SK-N-SH (cell line): ENCODE results near the gene BBLN. TPM values are rescaled to one million over a fixed set of nuclear protein-coding genes. Genes with fewer than 3 reads are reported as not detected.

Source experiments
- CTCF ChIA-PET: fragments of 300-600, 350-600 bp; formaldehyde crosslinking; extraction: SDS; loops from one replicate; lab custom pipeline; 2021; lab: Yijun Ruan, JAX
- POLR2A ChIA-PET: fragments of 350-600 bp; sonication (Branson Sonifier 250); formaldehyde crosslinking; extraction: SDS; loops from one replicate; lab custom pipeline; 2020; ENCODE audit warnings: antibody characterized with exemption, inconsistent platforms; lab: Yijun Ruan, JAX
- DNase-seq: peaks from one replicate; pipeline ENCODE4 v3.0.0; 2012
- H2AFZ ChIP-seq: fragments of 200-600 bp; sonication (generic); 2 replicates; pipeline ENCODE4 v1.8.1; 2016; ENCODE audit warnings: antibody characterized with exemption, mild to moderate bottlenecking, low read depth
- H3F3A ChIP-seq: fragments of 200-600 bp; sonication (generic); replicated peaks from 2 replicates; pipeline ENCODE3; 2016; ENCODE audit warnings: antibody characterized with exemption, mild to moderate bottlenecking; ENCODE audit not compliant: insufficient read depth
- H3K27ac ChIP-seq, 2 experiments: fragments of 200-500 bp in 1 of 2; fragments of 200-600 bp in 1 of 2; sonication (Bioruptor generic) in 1 of 2; sonication (generic), shearing (Covaris generic) in 1 of 2; 2 replicates each; pipeline versions ENCODE4 v1.5.1 to v1.6.1; 2014 to 2016; ENCODE audit warnings: low read depth in 2 of 2, inconsistent platforms in 1 of 2, low read length in 1 of 2, mild to moderate bottlenecking in 1 of 2, mixed read lengths in 1 of 2
- H3K27me3 ChIP-seq: fragments of 200-600 bp; sonication (generic), shearing (Covaris generic); 2 replicates; pipeline ENCODE4 v1.6.1; 2016; ENCODE audit warnings: mixed run types; ENCODE audit not compliant: insufficient read depth
- H3K36me3 ChIP-seq, 2 experiments: fragments of 200-500 bp in 1 of 2; fragments of 200-600 bp in 1 of 2; sonication (Bioruptor generic) in 1 of 2; sonication (generic) in 1 of 2; replicated peaks in 1 of 2; 2 replicates each; pipeline versions ENCODE3 to v1.5.1; 2014 to 2016; ENCODE audit warnings: low read length in 1 of 2, mild to moderate bottlenecking in 1 of 2; ENCODE audit not compliant: insufficient read depth in 2 of 2, control insufficient read depth in 1 of 2
- H3K4me1 ChIP-seq, 2 experiments: fragments of 200-500 bp in 1 of 2; fragments of 200-600 bp in 1 of 2; sonication (Bioruptor generic) in 1 of 2; sonication (generic), shearing (Covaris generic) in 1 of 2; 2 replicates each; pipeline versions ENCODE4 v1.5.1 to v1.6.1; 2014 to 2016; ENCODE audit warnings: low read depth in 1 of 2, low read length in 1 of 2, mixed run types in 1 of 2; ENCODE audit not compliant: insufficient read depth in 2 of 2, control insufficient read depth in 1 of 2
- H3K4me2 ChIP-seq: fragments of 200-600 bp; sonication (generic), shearing (Covaris generic); 2 replicates; pipeline ENCODE4 v1.6.1; 2017; ENCODE audit warnings: mixed run types
- H3K4me3 ChIP-seq, 2 experiments: fragments of 200-500 bp in 1 of 2; fragments of 200-600 bp in 1 of 2; sonication (Bioruptor generic) in 1 of 2; sonication (generic), shearing (Covaris generic) in 1 of 2; 2 replicates each; pipeline versions ENCODE4 v1.5.1 to v1.8.1; 2014 to 2016; ENCODE audit warnings: low read depth in 2 of 2, inconsistent platforms in 1 of 2, low read length in 1 of 2, mild to moderate bottlenecking in 1 of 2, mixed read lengths in 1 of 2, moderate library complexity in 1 of 2
- H3K79me2 ChIP-seq: fragments of 200-600 bp; sonication (generic); 2 replicates; pipeline ENCODE4 v1.8.1; 2017; ENCODE audit warnings: mild to moderate bottlenecking; ENCODE audit not compliant: insufficient read depth
- H3K9ac ChIP-seq: fragments of 200-600 bp; sonication (generic); 2 replicates; pipeline ENCODE4 v1.6.1; 2017; ENCODE audit warnings: mixed run types
- H3K9me2 ChIP-seq: fragments of 200-600 bp; sonication (generic); 2 replicates; pipeline ENCODE4 v1.6.1; 2017; ENCODE audit warnings: mixed run types
- H3K9me3 ChIP-seq: fragments of 200-600 bp; sonication (generic); 2 replicates; pipeline ENCODE4 v1.6.1; 2017; ENCODE audit warnings: mixed run types, mild to moderate bottlenecking, moderate library complexity
- H4K20me1 ChIP-seq: fragments of 200-600 bp; sonication (generic); 2 replicates; pipeline ENCODE4 v1.6.1; 2017; ENCODE audit warnings: mild to moderate bottlenecking, mixed run types; ENCODE audit not compliant: insufficient read depth
- EP300 ChIP-seq, 2 experiments: IDR thresholded peaks; 2 replicates each; pipeline versions ENCODE4 v1.4.0 to v1.6.1; 2012; ENCODE audit warnings: borderline replicate concordance in 1 of 2, low read depth in 1 of 2, low read length in 1 of 2
- GABPA ChIP-seq: IDR thresholded peaks from 2 replicates; pipeline ENCODE4 v1.4.0; 2012; ENCODE audit warnings: low read depth, mild to moderate bottlenecking
- NRF1 ChIP-seq: IDR thresholded peaks from 2 replicates; pipeline ENCODE4 v1.6.1; 2012; ENCODE audit warnings: low read depth, mild to moderate bottlenecking, low read length
- RFX5 ChIP-seq: IDR thresholded peaks from 2 replicates; pipeline ENCODE4 v1.6.1; 2012; ENCODE audit warnings: mild to moderate bottlenecking, improper control_type of control experiment, low read length
- WGBS: methylation state at CpG from one replicate; pipeline ENCODE4 v1.1.6; 2017; ENCODE audit warnings: low lambda C conversion rate; 5-methylcytosine and 5-hydroxymethylcytosine counted together
- polyA plus RNA-seq, 3 experiments: library from polyadenylated mRNA; depleted of rRNA; stranded (reverse); fragments of >200 nt; gene quantifications; 2 replicates each; pipeline ENCODE4 v1.2.3, GENCODE V29; 2012
- TF ChIP-seq, protein P1 (sequence below): IDR thresholded peaks from 2 replicates; pipeline ENCODE4 v1.6.1; 2012; ENCODE audit warnings: mild to moderate bottlenecking, low read depth, low read length, moderate library complexity
- TF ChIP-seq, protein P2 (sequence below): fragments of 150-350 bp; IDR thresholded peaks from 2 replicates; pipeline ENCODE4 v1.6.1; 2016; ENCODE audit warnings: mild to moderate bottlenecking, low read depth, low read length
- TF ChIP-seq, protein P3 (sequence below): fragments of 150-350 bp; IDR thresholded peaks from 2 replicates; pipeline ENCODE4 v1.6.1; 2017; ENCODE audit warnings: antibody characterized with exemption, low read length, low read depth, borderline replicate concordance
- TF ChIP-seq, protein P4 (sequence below): fragments of 200-600 bp; sonication (generic); IDR thresholded peaks from 2 replicates; pipeline ENCODE4 v1.6.1; 2017; ENCODE audit warnings: antibody characterized with exemption, mild to moderate bottlenecking, moderate library complexity
- TF ChIP-seq, protein P5 (sequence below): IDR thresholded peaks from 2 replicates; pipeline ENCODE4 v1.4.0; 2012; ENCODE audit warnings: low read depth, borderline replicate concordance

BBLN gene
- polyA plus RNA-seq, 1 of the 3 experiments (the other 2 are of a cell fraction) = 109 TPM

DNA sequence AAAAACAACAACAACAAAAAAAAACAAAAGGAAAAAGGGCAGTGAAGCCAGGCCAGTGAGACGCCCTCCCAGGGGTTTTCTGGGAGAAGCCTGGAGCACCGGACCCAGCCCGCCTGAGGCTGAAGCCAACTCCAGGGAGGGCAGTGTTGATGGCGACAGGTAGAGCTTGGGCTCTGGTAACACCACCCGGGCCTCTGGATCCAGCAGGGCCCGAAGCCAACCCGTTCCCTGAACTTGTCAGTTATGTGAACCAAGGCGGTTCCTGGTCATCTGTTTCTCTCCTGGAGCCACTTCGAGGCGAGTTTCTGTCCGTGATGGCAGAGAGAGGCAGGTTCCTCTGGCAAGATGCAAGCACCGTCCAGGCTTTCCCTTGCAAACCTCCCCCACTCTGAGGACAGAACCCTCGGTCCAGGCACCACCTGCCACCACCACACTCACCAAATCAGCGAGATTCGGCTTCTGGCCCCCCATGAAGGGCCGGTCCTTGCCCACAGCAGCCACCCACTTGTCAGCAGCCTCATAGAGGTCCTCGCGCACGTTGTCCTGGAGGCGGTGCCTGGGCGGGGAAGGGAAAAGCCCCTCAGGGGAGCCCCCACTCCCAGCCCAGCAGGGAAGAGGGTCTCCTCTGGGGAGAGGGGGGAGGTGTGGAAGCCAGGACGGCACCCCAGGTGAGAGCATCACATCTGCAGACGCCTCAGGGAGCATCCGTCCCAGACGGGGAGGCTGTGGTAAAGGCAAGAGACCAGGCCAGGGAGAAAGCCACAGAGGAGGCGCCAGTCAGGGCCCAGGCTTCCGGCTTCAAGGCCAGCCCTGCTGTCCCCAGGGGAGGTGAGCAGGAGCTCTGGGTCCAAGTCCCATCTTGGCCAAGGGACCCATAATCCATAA lies 37.9 kb upstream of the BBLN start:
- TF ChIP-seq, protein P1, sequence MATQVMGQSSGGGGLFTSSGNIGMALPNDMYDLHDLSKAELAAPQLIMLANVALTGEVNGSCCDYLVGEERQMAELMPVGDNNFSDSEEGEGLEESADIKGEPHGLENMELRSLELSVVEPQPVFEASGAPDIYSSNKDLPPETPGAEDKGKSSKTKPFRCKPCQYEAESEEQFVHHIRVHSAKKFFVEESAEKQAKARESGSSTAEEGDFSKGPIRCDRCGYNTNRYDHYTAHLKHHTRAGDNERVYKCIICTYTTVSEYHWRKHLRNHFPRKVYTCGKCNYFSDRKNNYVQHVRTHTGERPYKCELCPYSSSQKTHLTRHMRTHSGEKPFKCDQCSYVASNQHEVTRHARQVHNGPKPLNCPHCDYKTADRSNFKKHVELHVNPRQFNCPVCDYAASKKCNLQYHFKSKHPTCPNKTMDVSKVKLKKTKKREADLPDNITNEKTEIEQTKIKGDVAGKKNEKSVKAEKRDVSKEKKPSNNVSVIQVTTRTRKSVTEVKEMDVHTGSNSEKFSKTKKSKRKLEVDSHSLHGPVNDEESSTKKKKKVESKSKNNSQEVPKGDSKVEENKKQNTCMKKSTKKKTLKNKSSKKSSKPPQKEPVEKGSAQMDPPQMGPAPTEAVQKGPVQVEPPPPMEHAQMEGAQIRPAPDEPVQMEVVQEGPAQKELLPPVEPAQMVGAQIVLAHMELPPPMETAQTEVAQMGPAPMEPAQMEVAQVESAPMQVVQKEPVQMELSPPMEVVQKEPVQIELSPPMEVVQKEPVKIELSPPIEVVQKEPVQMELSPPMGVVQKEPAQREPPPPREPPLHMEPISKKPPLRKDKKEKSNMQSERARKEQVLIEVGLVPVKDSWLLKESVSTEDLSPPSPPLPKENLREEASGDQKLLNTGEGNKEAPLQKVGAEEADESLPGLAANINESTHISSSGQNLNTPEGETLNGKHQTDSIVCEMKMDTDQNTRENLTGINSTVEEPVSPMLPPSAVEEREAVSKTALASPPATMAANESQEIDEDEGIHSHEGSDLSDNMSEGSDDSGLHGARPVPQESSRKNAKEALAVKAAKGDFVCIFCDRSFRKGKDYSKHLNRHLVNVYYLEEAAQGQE = no peak
- TF ChIP-seq, protein P2, sequence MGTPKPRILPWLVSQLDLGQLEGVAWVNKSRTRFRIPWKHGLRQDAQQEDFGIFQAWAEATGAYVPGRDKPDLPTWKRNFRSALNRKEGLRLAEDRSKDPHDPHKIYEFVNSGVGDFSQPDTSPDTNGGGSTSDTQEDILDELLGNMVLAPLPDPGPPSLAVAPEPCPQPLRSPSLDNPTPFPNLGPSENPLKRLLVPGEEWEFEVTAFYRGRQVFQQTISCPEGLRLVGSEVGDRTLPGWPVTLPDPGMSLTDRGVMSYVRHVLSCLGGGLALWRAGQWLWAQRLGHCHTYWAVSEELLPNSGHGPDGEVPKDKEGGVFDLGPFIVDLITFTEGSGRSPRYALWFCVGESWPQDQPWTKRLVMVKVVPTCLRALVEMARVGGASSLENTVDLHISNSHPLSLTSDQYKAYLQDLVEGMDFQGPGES = no peak
- TF ChIP-seq RFX5 (no peak), GABPA (no peak), NRF1 (no peak), EP300 (IDR thresholded peaks at IDR 0.05; ENCODE audit: borderline replicate concordance in 1 of 2, low read depth in 1 of 2, low read length in 1 of 2) (no peak)
- TF ChIP-seq, protein P3, sequence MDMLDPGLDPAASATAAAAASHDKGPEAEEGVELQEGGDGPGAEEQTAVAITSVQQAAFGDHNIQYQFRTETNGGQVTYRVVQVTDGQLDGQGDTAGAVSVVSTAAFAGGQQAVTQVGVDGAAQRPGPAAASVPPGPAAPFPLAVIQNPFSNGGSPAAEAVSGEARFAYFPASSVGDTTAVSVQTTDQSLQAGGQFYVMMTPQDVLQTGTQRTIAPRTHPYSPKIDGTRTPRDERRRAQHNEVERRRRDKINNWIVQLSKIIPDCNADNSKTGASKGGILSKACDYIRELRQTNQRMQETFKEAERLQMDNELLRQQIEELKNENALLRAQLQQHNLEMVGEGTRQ = no peak
- TF ChIP-seq, protein P4, sequence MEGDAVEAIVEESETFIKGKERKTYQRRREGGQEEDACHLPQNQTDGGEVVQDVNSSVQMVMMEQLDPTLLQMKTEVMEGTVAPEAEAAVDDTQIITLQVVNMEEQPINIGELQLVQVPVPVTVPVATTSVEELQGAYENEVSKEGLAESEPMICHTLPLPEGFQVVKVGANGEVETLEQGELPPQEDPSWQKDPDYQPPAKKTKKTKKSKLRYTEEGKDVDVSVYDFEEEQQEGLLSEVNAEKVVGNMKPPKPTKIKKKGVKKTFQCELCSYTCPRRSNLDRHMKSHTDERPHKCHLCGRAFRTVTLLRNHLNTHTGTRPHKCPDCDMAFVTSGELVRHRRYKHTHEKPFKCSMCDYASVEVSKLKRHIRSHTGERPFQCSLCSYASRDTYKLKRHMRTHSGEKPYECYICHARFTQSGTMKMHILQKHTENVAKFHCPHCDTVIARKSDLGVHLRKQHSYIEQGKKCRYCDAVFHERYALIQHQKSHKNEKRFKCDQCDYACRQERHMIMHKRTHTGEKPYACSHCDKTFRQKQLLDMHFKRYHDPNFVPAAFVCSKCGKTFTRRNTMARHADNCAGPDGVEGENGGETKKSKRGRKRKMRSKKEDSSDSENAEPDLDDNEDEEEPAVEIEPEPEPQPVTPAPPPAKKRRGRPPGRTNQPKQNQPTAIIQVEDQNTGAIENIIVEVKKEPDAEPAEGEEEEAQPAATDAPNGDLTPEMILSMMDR = no peak
- TF ChIP-seq, protein P5, sequence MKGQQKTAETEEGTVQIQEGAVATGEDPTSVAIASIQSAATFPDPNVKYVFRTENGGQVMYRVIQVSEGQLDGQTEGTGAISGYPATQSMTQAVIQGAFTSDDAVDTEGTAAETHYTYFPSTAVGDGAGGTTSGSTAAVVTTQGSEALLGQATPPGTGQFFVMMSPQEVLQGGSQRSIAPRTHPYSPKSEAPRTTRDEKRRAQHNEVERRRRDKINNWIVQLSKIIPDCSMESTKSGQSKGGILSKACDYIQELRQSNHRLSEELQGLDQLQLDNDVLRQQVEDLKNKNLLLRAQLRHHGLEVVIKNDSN = no peak
- TF ChIP-seq, all 33 proteins: peak for 0
- ChIA-PET POLR2A (no interaction called here), CTCF (no interaction called here)
- H3K9me3 ChIP-seq = no peaks in the 10 kb centered on the region
- peaks cover 0 to 26% of the 10 kb centered on the region in 2 experiments for H3K36me3 ChIP-seq
- no peaks in the 10 kb centered on the region for H3K9me2 ChIP-seq
- H3K27ac ChIP-seq = no peak overlapping the region
- peaks cover 19% of the 10 kb centered on the region for H3K79me2 ChIP-seq
- peaks cover 14% of the 10 kb centered on the region; the same call in 1 of the 2 replicates for H4K20me1 ChIP-seq
- no peak for DNase-seq
- H3K4me3 ChIP-seq = no peak overlapping the region
- WGBS = 91% methylated on average over 19 of the region's 27 CpGs
- no peak overlapping the region for H3K9ac ChIP-seq
- H2AFZ ChIP-seq = no peak overlapping the region
- peaks cover 4 to 19% of the 10 kb centered on the region in 2 experiments; a peak in 1 of 4 replicates for H3K4me1 ChIP-seq
- no peaks in the 10 kb centered on the region for H3F3A ChIP-seq
- H3K27me3 ChIP-seq = no peaks in the 10 kb centered on the region
- no peak overlapping the region for H3K4me2 ChIP-seq
